ENCODE measurements around the gene RDM1. TPM values are rescaled to one million over a fixed set of nuclear protein-coding genes. Genes with fewer than 3 reads are reported as not detected.
"Not testable (repeated sequence)": the region's sequence is repeated elsewhere in the genome, so short reads cannot be mapped to it uniquely, and the experiment has no call there.

Gene RDM1
- total RNA-seq, 4 donors from 2014 or later = not detected

DNA sequence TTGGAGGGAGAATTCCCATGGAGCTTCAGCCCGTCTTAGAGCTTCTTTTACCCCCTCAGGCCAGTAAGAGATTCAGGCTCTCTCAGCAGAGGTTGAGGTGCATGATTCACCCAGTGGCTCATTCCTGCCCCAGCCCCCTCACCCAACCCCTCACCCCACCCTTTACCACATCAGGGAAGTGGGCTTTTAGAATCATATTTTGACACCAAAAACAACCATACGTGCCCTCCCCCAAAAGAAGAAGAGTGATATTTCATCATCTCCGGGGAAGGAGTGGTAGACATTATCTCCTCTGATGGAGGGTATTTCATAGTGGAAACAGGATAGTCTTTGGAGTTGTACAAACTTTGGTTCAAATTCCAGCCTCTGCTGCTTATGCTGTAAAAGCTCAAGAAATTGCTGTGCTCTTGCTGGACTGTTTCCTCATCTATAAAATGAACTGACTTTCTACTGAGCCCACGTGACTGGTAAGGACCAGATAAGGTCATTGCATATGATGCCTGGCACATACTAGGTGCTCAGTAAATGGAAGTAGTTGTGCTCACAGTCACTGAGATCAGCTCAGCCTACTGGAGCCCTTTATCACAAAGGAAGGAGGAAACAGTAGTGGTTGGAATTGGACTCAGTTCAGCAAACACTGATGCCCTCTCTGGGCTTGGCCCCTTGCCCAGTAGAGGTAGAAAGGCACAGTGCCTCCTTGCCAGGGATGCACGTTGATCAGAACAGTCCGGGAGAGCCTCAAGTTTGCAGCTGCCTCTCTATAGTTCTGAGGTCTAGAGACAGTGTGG lies 32.1 kb downstream of the RDM1 start:
- Histone ChIP-seq H3K9me3 (no peaks in the 10 kb centered on the region), H3K36me3 (no peaks in the 10 kb centered on the region), H3K27me3 (no peaks in the 10 kb centered on the region), H3K27ac (replicated peaks in 1 of 4) (no peak overlapping the region), H3K4me3 (no peak overlapping the region), H3K4me1 (no peaks in the 10 kb centered on the region)
- DNase-seq (ENCODE audit: extremely low spot score) = no peak
- TF ChIP-seq EP300 (IDR thresholded peaks at IDR 0.05) (no peak), POLR2AphosphoS5 (IDR thresholded peaks at IDR 0.05) (no peak), CTCF (IDR thresholded peaks at IDR 0.05) (no peak), POLR2A (IDR thresholded peaks at IDR 0.05; ENCODE audit: low read depth) (no peak)
- intact Hi-C loops (cut with DNase I) = no loop called here
- 62% methylated on average over 6 of the region's 6 CpGs for WGBS

DNA sequence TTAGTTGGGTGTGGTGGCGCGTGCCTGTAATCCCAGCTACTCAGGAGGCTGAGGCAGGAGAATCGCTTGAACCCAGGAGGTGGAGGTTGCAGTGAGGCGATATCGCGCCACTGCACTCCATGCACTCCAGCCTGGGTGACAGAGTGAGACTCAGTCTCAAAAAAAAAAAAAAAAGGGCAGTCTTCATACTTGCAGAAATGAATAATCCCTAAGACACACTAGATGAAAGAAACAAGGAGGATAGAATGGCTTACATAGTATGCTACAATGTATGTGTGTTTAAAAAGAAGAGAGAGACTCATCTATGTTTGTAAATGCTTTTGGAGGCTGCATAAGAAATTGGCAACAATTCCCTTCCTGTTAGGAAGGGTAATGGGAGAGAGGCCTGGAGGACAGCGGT lies 32.8 kb downstream of the RDM1 start:
- WGBS = 95% methylated on average over 7 of the region's 7 CpGs
- H3K9me3 ChIP-seq; intact Hi-C loops (cut with DNase I); H3K36me3 ChIP-seq; H3K27ac ChIP-seq (replicated peaks in 1 of 4); H3K27me3 ChIP-seq; DNase-seq (ENCODE audit: extremely low spot score); H3K4me1 ChIP-seq; H3K4me3 ChIP-seq: not testable (repeated sequence)

DNA sequence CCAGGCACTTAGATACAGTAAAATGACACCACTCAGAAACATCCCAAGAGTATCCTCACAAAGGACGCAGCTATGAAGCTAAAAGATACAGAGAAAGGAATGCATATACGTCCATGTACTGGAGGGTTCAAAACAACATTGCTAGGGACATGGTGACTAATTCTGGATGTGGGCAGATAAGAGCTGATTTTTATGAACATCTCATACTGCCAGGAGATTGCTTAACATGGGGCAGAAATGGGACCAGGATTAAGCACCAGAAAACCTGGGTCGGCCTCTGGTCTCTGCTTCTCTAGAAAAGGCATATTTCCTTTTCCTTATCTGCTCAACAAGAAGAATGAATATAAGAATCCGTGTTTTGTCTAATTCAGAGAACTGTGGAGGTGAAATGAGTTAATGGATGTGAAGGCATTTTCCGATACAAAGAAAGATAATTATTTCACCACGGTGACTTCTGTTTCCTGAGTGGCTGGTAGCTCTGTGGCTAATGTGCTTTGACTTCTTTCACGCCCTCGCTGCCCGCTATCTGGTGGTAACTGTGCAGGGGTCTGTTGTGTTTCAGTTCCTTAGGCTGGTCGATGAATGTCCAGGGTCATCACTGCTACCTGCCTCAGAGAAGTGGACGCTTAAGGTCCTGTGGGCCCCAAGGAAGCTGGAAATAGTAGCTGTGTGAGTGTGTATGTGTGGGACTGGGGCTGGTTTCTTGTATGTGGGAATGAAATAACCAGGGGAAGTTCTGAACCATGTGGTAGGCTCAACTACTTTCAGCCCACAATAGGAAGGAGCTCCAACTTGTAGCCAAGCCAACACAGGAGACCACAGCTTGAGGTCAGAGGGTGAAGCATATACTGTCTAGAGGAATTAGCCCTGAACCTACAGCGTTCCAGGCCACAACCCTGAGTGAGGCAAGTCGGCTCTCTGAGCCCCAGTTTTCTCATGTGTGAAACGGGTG lies 34.7 kb downstream of the RDM1 start:
- 80% methylated on average over 14 of the region's 14 CpGs for WGBS
- no peak overlapping the region for H3K4me3 ChIP-seq
- no peak overlapping the region for H3K27ac ChIP-seq (replicated peaks in 1 of 4)
- TF ChIP-seq POLR2AphosphoS5 (IDR thresholded peaks at IDR 0.05) = no peak
- DNase-seq (ENCODE audit: extremely low spot score) = no peak
- intact Hi-C loops (cut with DNase I) = no loop called here
- H3K4me1 ChIP-seq = no peaks in the 10 kb centered on the region
- no peaks in the 10 kb centered on the region for H3K36me3 ChIP-seq
- H3K9me3 ChIP-seq = no peaks in the 10 kb centered on the region
- no peaks in the 10 kb centered on the region for H3K27me3 ChIP-seq

DNA sequence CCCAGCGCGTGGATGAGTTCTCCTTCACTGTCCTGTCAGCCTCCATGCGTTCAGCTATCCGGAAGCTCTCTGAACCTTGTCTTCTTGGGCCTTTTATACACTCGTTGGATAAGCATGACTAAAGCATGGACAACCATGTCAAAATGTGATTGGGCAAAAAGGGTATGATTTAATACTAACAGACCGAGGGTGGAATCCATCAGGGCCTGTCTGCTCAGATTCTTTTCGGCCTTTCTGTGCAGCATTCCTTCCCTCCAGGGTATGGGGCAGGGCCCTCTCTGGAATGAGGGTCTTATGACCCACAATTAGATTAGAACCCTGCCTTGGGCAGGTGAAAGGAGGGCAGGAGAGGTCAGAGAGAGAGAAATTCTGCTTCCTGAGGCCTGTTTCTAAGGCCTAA lies 36.4 kb downstream of the RDM1 start:
- no peak overlapping the region for H3K4me3 ChIP-seq
- peaks cover 0 to 9% (median 4%) of the 10 kb centered on the region in 4 donors for H3K4me1 ChIP-seq
- intact Hi-C loops (cut with DNase I) = no loop called here
- H3K36me3 ChIP-seq = no peaks in the 10 kb centered on the region
- H3K27me3 ChIP-seq = no peaks in the 10 kb centered on the region
- H3K9me3 ChIP-seq = no peaks in the 10 kb centered on the region
- WGBS = 85% methylated on average over 7 of the region's 7 CpGs
- no peak overlapping the region for H3K27ac ChIP-seq (replicated peaks in 1 of 4)
- DNase-seq (ENCODE audit: extremely low spot score) = no peak
- TF ChIP-seq POLR2AphosphoS5 (IDR thresholded peaks at IDR 0.05) (no peak), EP300 (IDR thresholded peaks at IDR 0.05) (no peak), CTCF (IDR thresholded peaks at IDR 0.05) (no peak)

DNA sequence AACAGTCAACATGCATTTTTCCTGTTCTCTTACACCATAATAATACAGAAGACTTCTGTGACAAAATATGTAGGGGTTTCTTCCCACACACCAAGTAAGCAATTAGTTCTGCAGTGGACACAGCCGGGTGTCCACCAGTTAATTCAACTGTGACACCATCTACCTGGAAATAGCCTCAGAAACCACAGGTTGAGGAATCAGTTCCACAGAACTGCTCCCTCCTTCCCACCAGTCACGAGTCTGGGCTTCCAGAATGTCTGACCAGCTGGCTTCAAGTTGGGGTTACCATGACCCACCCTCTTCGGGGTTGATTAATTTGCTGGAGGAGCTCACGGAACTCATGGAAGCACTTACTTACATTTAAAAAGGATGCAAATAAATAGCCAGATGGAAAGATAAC lies 36.8 kb downstream of the RDM1 start:
- no peak for TF ChIP-seq POLR2A (IDR thresholded peaks at IDR 0.05; ENCODE audit: low read depth)
- no peak for TF ChIP-seq EP300 (IDR thresholded peaks at IDR 0.05)
- 96% methylated on average over 2 of the region's 4 CpGs for WGBS
- no peaks in the 10 kb centered on the region for H3K9me3 ChIP-seq
- DNase-seq (ENCODE audit: extremely low spot score) = no peak
- intact Hi-C loops (cut with DNase I) = no loop called here
- no peak overlapping the region for H3K27ac ChIP-seq (replicated peaks in 1 of 4)
- no peaks in the 10 kb centered on the region for H3K27me3 ChIP-seq
- H3K4me1 ChIP-seq = peaks cover 0 to 9% (median 4%) of the 10 kb centered on the region in 4 donors
- no peak overlapping the region for H3K4me3 ChIP-seq
- H3K36me3 ChIP-seq = no peaks in the 10 kb centered on the region
